ENCODE results near the gene IFI44.

The IFI44 gene

DNA sequence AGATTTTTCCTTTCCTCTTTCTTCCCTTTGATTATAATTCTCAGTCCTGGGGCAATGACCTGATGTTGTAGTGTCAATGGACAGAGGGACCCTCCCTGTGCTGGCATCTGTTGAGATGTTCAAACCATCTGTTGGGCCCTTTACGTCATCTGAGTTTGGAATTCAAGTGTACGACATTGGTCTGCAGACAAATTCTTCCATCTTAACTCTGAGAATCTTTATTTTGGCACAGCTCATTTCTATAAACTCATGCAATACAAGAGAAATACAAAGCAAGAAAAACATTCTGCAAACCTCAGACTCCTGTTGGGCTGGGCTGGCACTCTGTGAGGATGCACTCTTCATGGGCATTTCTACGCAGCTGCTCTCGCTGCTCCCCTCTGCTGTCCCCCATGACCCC lies 54.2 kb downstream of the IFI44 start:
- no peak for DNase-seq (ENCODE audit: low read depth in 3 of 3)

DNA sequence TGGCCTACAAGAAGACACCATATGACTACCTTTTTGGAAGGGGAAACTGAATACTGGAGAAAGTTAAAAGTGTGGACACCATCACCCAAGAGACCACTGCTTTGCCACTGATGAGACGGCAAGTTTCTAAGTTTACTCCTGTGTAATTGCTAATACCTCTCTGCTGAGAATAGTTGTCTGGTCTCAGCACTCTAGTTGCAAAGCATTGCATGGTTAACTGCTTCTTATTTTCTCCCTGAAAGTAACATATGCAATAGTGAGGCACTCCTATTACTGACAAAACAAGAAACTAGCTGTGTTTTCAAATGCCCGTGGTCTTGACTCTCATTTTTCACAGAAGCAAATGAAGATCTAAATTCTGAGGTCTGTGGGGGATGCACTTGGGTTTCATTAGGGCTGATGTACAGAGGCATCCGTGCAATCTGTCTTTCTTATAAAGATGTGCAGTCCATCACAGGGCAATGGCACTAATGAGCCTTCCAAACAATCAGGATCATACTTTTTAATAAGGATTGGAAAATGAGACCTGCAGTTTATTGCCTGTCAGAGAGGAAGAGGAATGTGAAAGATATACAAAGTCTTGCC lies 62.9 kb downstream of the IFI44 start:
- DNase-seq (ENCODE audit: low read depth in 3 of 3): no peak

- DNase-seq (ENCODE audit: low read depth in 3 of 3): no peak
These were observed 63.7 kb downstream of the IFI44 start for GRCh38 chr1:78713297-78713696.
